ENCODE data around the gene TMEM72. TPM values are rescaled to one million over a fixed set of nuclear protein-coding genes. Genes with fewer than 3 reads are reported as not detected.

The TMEM72 gene
- total and polyA plus RNA-seq, 4 donors, result 0.02 to 0.33 TPM; not detected in 2

DNA sequence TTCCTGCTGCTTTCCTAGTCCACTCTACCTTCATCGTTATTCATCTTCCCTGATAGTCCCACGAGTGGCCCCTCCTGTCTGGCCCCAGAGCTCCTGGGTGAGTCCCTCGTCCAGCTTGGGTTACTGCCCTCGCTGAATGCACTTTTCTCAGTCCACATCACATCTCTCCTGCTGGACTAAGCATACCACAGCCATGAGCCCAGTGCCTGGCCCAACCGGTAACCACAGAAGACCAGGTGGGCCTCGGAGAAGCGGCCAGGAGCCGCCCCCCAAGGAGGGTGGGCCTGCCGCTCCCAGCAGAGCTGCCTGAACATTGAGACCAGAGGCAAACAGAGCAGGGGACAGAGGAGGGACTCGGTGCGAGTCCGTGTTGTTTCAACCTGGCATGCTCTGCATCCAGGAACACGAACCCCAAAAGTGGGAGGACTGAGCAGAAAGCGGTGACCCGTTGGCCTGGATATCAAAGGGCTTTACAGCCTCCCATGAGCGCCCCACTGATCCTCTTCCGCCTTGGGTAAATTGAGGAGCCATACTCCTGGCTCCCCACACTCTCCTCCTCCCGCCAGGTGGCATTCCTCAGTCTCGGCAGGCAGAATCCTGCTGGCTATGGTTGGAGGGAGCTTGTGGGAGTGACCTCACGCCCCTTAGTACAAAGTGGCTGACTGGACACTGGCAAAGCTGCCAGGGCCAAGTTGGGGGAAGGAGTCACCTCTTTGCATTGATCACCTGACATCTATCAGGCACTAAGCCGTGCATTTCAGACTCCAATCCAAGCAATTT, 13.3 kb downstream of the TMEM72 start (continued):
- TF ChIP-seq SP1 (IDR thresholded peaks at IDR 0.05) (no peak), HNF4G (IDR thresholded peaks at IDR 0.05) (no peak), GABPA (IDR thresholded peaks at IDR 0.05 in 1 of 2, conservative IDR thresholded peaks at IDR 0.05 in 1 of 2) (no peak), FOXA1 (IDR thresholded peaks at IDR 0.05) (no peak)
- TF ChIP-seq, protein P1, sequence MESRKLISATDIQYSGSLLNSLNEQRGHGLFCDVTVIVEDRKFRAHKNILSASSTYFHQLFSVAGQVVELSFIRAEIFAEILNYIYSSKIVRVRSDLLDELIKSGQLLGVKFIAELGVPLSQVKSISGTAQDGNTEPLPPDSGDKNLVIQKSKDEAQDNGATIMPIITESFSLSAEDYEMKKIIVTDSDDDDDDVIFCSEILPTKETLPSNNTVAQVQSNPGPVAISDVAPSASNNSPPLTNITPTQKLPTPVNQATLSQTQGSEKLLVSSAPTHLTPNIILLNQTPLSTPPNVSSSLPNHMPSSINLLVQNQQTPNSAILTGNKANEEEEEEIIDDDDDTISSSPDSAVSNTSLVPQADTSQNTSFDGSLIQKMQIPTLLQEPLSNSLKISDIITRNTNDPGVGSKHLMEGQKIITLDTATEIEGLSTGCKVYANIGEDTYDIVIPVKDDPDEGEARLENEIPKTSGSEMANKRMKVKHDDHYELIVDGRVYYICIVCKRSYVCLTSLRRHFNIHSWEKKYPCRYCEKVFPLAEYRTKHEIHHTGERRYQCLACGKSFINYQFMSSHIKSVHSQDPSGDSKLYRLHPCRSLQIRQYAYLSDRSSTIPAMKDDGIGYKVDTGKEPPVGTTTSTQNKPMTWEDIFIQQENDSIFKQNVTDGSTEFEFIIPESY (IDR thresholded peaks at IDR 0.05), result no peak
- TF ChIP-seq, protein P2, sequence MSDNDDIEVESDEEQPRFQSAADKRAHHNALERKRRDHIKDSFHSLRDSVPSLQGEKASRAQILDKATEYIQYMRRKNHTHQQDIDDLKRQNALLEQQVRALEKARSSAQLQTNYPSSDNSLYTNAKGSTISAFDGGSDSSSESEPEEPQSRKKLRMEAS (IDR thresholded peaks at IDR 0.05), result no peak

DNA sequence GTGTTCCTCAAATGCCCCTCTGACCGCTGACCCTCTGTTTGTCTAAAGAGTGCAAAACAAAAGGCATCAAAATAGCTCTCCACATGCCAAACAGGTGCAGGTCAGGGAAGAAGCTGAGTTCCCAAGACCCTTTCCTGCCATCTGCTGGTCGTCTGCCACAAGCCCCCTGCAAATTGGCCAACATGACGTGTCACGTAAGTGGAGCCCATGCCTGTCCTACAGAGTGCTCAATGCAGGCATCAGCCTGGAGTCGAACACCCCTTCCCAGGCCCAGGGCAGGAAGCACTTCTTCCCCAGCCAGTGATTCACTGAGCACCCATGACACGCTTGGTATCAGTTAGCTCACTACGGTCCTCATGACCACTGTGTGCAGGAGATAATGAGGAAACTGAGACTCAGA, 14.1 kb downstream of the TMEM72 start:
- H3K4me1 ChIP-seq (ENCODE audit: control insufficient read depth in 4 of 4, insufficient read depth in 4 of 4, low read length in 3 of 4), result peaks cover 0 to 5% (median 3%) of the 10 kb centered on the region in 4 donors
- no peak overlapping the region for H3K27ac ChIP-seq (ENCODE audit: low read depth in 1 of 2, low read length in 2 of 2)
- peak; percentile 40 for DNase-seq (ENCODE audit: low spot score)
- H3K27me3 ChIP-seq (ENCODE audit: control insufficient read depth in 4 of 4, insufficient read depth in 4 of 4, low read length in 3 of 4), result no peaks in the 10 kb centered on the region
- H3K36me3 ChIP-seq (ENCODE audit: control insufficient read depth in 4 of 4, insufficient read depth in 3 of 4, low read depth in 1 of 4, low read length in 3 of 4), result no peaks in the 10 kb centered on the region
- no peak overlapping the region for H3K9ac ChIP-seq (ENCODE audit: low read depth in 1 of 2, low read length in 2 of 2)
- 71% methylated on average over 7 of the region's 7 CpGs for WGBS
- no peaks in the 10 kb centered on the region for H3K9me3 ChIP-seq (ENCODE audit: control insufficient read depth in 4 of 4, low read length in 3 of 4)
- H3K4me3 ChIP-seq (ENCODE audit: low read depth in 1 of 3, low read length in 3 of 3), result no peak overlapping the region
- TF ChIP-seq SP1 (IDR thresholded peaks at IDR 0.05), result no peak
- peak; percentile 18 to 40 for TF ChIP-seq RAD21 (IDR thresholded peaks at IDR 0.05)
- no peak for TF ChIP-seq FOXA1 (IDR thresholded peaks at IDR 0.05)
- TF ChIP-seq TAF1 (conservative IDR thresholded peaks at IDR 0.05), result no peak
- no peak for TF ChIP-seq HNF4G (IDR thresholded peaks at IDR 0.05)
- TF ChIP-seq NR2F2 (IDR thresholded peaks at IDR 0.05), result no peak
- TF ChIP-seq, protein P2 (IDR thresholded peaks at IDR 0.05), result no peak
- TF ChIP-seq, protein P3, sequence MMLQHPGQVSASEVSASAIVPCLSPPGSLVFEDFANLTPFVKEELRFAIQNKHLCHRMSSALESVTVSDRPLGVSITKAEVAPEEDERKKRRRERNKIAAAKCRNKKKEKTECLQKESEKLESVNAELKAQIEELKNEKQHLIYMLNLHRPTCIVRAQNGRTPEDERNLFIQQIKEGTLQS (IDR thresholded peaks at IDR 0.05), result no peak
- no peak for TF ChIP-seq RXRA (IDR thresholded peaks at IDR 0.05)
- TF ChIP-seq, protein P1 (IDR thresholded peaks at IDR 0.05), result no peak
- TF ChIP-seq, protein P4, sequence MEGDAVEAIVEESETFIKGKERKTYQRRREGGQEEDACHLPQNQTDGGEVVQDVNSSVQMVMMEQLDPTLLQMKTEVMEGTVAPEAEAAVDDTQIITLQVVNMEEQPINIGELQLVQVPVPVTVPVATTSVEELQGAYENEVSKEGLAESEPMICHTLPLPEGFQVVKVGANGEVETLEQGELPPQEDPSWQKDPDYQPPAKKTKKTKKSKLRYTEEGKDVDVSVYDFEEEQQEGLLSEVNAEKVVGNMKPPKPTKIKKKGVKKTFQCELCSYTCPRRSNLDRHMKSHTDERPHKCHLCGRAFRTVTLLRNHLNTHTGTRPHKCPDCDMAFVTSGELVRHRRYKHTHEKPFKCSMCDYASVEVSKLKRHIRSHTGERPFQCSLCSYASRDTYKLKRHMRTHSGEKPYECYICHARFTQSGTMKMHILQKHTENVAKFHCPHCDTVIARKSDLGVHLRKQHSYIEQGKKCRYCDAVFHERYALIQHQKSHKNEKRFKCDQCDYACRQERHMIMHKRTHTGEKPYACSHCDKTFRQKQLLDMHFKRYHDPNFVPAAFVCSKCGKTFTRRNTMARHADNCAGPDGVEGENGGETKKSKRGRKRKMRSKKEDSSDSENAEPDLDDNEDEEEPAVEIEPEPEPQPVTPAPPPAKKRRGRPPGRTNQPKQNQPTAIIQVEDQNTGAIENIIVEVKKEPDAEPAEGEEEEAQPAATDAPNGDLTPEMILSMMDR (IDR thresholded peaks at IDR 0.05; ENCODE audit: low read depth, low read length, missing input control), result peak; percentile 8
- no peak for TF ChIP-seq YY1 (IDR thresholded peaks at IDR 0.05)
